ENCODE measurements around the gene MXRA8. TPM values are rescaled to one million over a fixed set of nuclear protein-coding genes. Genes with fewer than 3 reads are reported as not detected.

Gene MXRA8
- total and polyA plus RNA-seq, 8 donors = 78.3 to 151 (median 136) TPM

- Histone ChIP-seq H3K9me3 (no peaks in the 10 kb centered on the region), H3K36me3 (no peaks in the 10 kb centered on the region), H3K4me3 (peak overlapping the region; percentile 55 to 63), H3K4me1 (peaks cover 21 to 70% of the 10 kb centered on the region in 2 donors), H3K27me3 (peaks cover 6 to 24% of the 10 kb centered on the region in 2 donors), H3K27ac (peak overlapping the region; percentile 59 to 61)
- ATAC-seq (no peak), DNase-seq (peak in 2 of 4 donors; percentile 36 to 85)
- intact Hi-C loops (cut with DNase I) = no loop called here
- TF ChIP-seq CTCF (IDR thresholded peaks at IDR 0.05) = no peak
These were observed 9.7 kb downstream of the MXRA8 start for GRCh38 chr1:1348420-1349255.

GRCh38 chr1:1347663-1348419 is 10.5 kb downstream of the MXRA8 start:
- H3K9me3 ChIP-seq = no peaks in the 10 kb centered on the region
- peak overlapping the region; percentile 55 to 63 for H3K4me3 ChIP-seq
- peaks cover 0 to 16% of the 10 kb centered on the region in 2 donors for H3K27me3 ChIP-seq
- peaks cover 21 to 62% of the 10 kb centered on the region in 2 donors for H3K4me1 ChIP-seq
- H3K36me3 ChIP-seq = no peaks in the 10 kb centered on the region
- DNase-seq (peak in 2 of 4 donors; percentile 70 to 84), ATAC-seq (peak; percentile 62)
- TF ChIP-seq CTCF (IDR thresholded peaks at IDR 0.05) = no peak
- intact Hi-C loops (cut with DNase I) = no loop called here
- H3K27ac ChIP-seq = peak overlapping the region; percentile 59 to 61

GRCh38 chr1:1347026-1347595 is 11.2 kb downstream of the MXRA8 start:
- intact Hi-C loops (cut with DNase I) = no loop called here
- no peak for ATAC-seq
- TF ChIP-seq CTCF (IDR thresholded peaks at IDR 0.05) = no peak
- Histone ChIP-seq H3K36me3 (peaks cover 0 to under 1% of the 10 kb centered on the region in 2 donors), H3K27me3 (peaks cover 0 to 8% of the 10 kb centered on the region in 2 donors), H3K4me1 (peaks cover 21 to 56% of the 10 kb centered on the region in 2 donors), H3K4me3 (peak overlapping the region; percentile 55 to 63), H3K27ac (peak overlapping the region; percentile 59 to 61), H3K9me3 (no peaks in the 10 kb centered on the region)
- DNase-seq = peak in 1 of 4 donors; percentile 75

GRCh38 chr1:1346501-1346890 is 11.9 kb downstream of the MXRA8 start:
- ATAC-seq (no peak), DNase-seq (peak in 1 of 4 donors; percentile 65)
- Histone ChIP-seq H3K36me3 (peaks cover 0 to 7% of the 10 kb centered on the region in 2 donors), H3K27me3 (peaks cover 0 to 2% of the 10 kb centered on the region in 2 donors), H3K9me3 (no peaks in the 10 kb centered on the region), H3K27ac (no peak overlapping the region), H3K4me1 (peaks cover 21 to 53% of the 10 kb centered on the region in 2 donors), H3K4me3 (peak overlapping the region in 1 of 2 donors; percentile 63)
- TF ChIP-seq CTCF (IDR thresholded peaks at IDR 0.05) = no peak
- intact Hi-C loops (cut with DNase I) = no loop called here
